Smooth muscle cell (in vitro differentiated cells): Measurements from ENCODE around the gene LDB3. TPM values are rescaled to one million over a fixed set of nuclear protein-coding genes. Genes with fewer than 3 reads are reported as not detected.

Experiments used
- DNase-seq: peaks from one replicate; lab custom pipeline; 2025; ENCODE audit not compliant: unreplicated experiment; lab: John Stamatoyannopoulos, UW
- H2AFZ ChIP-seq: fragments of 200-600 bp; sonication (generic); 2 replicates; pipeline ENCODE4 v1.6.0; 2016; ENCODE audit warnings: antibody characterized with exemption, low read depth, mild to moderate bottlenecking
- H3F3A ChIP-seq: fragments of 200-600 bp; sonication (generic); 2 replicates; pipeline ENCODE4 v1.6.0; 2017; ENCODE audit warnings: antibody characterized with exemption, low read depth
- H3K27ac ChIP-seq: fragments of 200-600 bp; sonication (generic); 2 replicates; pipeline ENCODE4 v1.5.1; 2016; ENCODE audit warnings: low read depth, mild to moderate bottlenecking
- H3K27me3 ChIP-seq: fragments of 200-600 bp; sonication (generic); 2 replicates; pipeline ENCODE4 v1.6.1; 2016; ENCODE audit warnings: low read depth, mild to moderate bottlenecking
- H3K36me3 ChIP-seq: fragments of 200-600 bp; sonication (generic); 2 replicates; pipeline ENCODE4 v1.5.1; 2016; ENCODE audit warnings: low read depth
- H3K4me1 ChIP-seq: fragments of 200-600 bp; sonication (generic); 2 replicates; pipeline ENCODE4 v1.5.1; 2016; ENCODE audit warnings: low read depth
- H3K4me2 ChIP-seq: fragments of 200-600 bp; sonication (generic); 2 replicates; pipeline ENCODE4 v1.6.0; 2016; ENCODE audit warnings: mild to moderate bottlenecking
- H3K4me3 ChIP-seq: fragments of 200-600 bp; sonication (generic); 2 replicates; pipeline ENCODE4 v1.5.1; 2016; ENCODE audit warnings: mild to moderate bottlenecking
- H3K79me2 ChIP-seq: fragments of 200-600 bp; sonication (generic); 2 replicates; pipeline ENCODE4 v1.6.0; 2016; ENCODE audit warnings: low read depth, mild to moderate bottlenecking
- H3K9ac ChIP-seq: fragments of 200-600 bp; sonication (generic); 2 replicates; pipeline ENCODE4 v1.6.0; 2016; ENCODE audit warnings: low read depth
- H3K9me3 ChIP-seq: fragments of 200-600 bp; sonication (generic); replicated peaks from 2 replicates; pipeline ENCODE4 v1.5.1; 2016; ENCODE audit warnings: low read depth
- H4K20me1 ChIP-seq: fragments of 200-600 bp; sonication (generic); 2 replicates; pipeline ENCODE4 v1.6.0; 2016; ENCODE audit warnings: low read depth
- CTCF ChIP-seq: fragments of 200-600 bp; sonication (generic); IDR thresholded peaks from 2 replicates; pipeline ENCODE4 v1.5.1; 2017; ENCODE audit warnings: borderline replicate concordance, mild to moderate bottlenecking, antibody characterized with exemption; ENCODE audit not compliant: insufficient read depth, poor library complexity, severe bottlenecking
- WGBS: methylation state at CpG from one replicate; pipeline ENCODE4 v1.1.7; 2016; ENCODE audit warnings: low lambda C conversion rate; 5-methylcytosine and 5-hydroxymethylcytosine counted together
- polyA plus RNA-seq: library from polyadenylated mRNA; unstranded; fragments of >200 nt; fragmentation: Nextera tagmentation; extraction: Ambion mirVana; gene quantifications from 2 replicates; pipeline ENCODE4 v1.2.1, GENCODE V29; 2016
- total RNA-seq: library from RNA; depleted of rRNA; stranded (reverse); fragments of >200 nt; gene quantifications from 2 replicates; pipeline ENCODE4 v1.2.3, GENCODE V29; 2014

Gene LDB3
- total and polyA plus RNA-seq, 2 experiments from 2014 or later: 0.31 to 0.61 TPM

GRCh38 chr10:86756511-86757112, 88.3 kb downstream of the LDB3 start, which contains the start of gene BMPR1A:
BMPR1A (plus strand) TSS chr10:86756619; CDS start chr10:86876019, 119,400 bp downstream.
- TF ChIP-seq CTCF: no peak
- Histone ChIP-seq H3K36me3 (no peaks in the 10 kb centered on the region), H2AFZ (peak within 1 kb of the TSS; percentile 89), H3K4me3 (peak within 1 kb of the TSS; percentile 84), H3K27me3 (no peaks in the 10 kb centered on the region), H3K4me2 (peak within 1 kb of the TSS; percentile 99), H4K20me1 (peaks cover 42% of the 10 kb centered on the region), H3K79me2 (peaks cover 47% of the 10 kb centered on the region), H3K27ac (peak within 1 kb of the TSS; percentile 84), H3K9ac (peak within 1 kb of the TSS; percentile 94), H3K9me3 (no peaks in the 10 kb centered on the region), H3F3A (no peaks in the 10 kb centered on the region), H3K4me1 (peaks cover 21% of the 10 kb centered on the region)
- WGBS: 0% methylated on average over 13 of the region's 85 CpGs
- no peak for DNase-seq

DNA sequence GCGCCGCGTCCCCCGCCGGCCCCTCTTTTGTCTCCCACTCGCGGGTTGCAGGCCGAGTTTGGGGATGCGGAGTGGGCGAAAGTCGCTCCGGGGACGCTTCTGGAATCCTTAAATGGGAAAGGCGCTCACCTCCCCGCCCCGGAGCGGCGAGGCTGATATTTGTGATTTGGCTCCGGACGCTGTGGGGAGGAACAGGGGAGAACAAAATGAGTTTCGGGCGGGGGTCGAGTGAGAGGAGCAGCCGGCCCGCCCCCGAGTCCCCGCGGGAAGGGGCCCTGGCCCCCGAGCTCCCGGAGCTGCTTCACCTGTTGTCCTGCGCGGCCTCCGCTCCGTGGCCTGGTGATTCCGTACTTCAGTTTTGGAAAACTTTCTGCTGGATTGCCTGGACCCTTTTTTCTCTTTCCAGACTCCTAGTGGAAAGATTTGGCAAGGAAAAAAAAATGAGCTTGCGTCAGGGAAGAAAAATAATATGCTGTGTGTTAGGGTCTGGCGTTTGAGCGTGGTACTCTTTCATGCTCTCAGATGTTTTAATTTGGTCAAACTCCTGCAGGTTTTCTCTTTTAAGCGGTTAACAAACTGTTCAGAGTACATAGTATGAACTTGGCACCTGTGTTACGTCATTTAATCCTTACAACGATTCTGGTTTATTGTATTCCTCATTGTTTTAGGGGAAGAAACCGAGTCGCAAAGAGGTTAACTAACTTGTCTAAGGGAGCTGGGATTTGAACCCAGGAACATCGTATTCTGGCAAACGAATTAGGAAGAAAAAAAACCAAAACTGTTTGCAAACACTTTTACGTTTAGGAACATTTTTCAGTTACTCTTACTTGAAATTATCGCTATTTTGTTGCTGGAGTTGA, 89.0 kb downstream of the LDB3 start:
- H3K36me3 ChIP-seq: no peaks in the 10 kb centered on the region
- no peak for TF ChIP-seq CTCF
- H3K27ac ChIP-seq: peak overlapping the region; percentile 84
- peak overlapping the region; percentile 87 for H3K9ac ChIP-seq
- H2AFZ ChIP-seq: peak overlapping the region; percentile 83
- no peaks in the 10 kb centered on the region for H3K27me3 ChIP-seq
- DNase-seq: peak; percentile 36
- H3K4me1 ChIP-seq: peaks cover 21% of the 10 kb centered on the region
- H3K4me2 ChIP-seq: peak overlapping the region; percentile 99
- peak overlapping the region; percentile 84 for H3K4me3 ChIP-seq
- no peaks in the 10 kb centered on the region for H3K9me3 ChIP-seq
- no peaks in the 10 kb centered on the region for H3F3A ChIP-seq
- peaks cover 50% of the 10 kb centered on the region for H4K20me1 ChIP-seq
- H3K79me2 ChIP-seq: peaks cover 54% of the 10 kb centered on the region
- under 1% methylated on average over 47 of the region's 47 CpGs for whole genome bisulfite sequencing

DNA sequence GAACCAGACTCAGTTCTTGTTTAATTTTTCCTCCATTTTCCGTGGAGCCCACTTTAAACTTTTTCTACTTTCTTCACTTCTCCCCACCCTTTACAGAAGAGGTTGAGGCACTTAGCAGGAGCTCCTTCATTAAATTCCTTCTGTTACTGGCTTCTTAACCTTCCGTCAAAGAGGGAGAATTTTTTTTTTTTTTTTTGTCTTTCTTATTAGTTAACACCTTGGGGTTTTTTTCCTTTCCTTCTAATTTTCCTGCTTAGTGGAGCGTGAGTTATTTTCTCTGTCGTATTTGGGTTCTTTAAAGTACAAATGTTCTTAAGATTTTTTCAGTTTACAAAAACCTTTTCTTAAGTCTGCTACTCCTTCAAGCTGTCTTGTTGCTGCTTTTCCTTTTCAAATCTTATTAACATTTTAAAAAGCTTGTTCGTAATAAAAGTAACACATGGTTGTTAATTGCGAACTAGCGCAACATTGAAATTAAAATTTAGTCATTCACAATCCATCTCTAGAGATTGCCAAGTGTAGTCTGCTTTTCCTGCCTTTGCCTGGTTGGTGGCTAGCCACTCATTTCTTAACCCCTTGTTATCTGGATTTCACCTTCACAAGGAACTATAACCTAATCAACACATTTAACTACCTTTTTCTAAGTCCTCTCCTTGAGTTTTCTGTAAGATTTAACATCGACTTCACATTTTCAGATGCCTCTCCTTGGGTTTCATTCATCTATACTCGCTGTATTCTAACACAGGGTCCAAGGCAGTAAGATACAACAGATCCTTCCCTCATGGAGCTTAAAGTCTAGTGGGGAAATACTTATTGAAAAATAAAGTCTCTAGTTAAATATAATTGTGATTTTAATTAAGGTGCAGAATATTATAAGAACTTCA, 90.1 kb downstream of the LDB3 start:
- H3K9ac ChIP-seq: peak overlapping the region; percentile 87
- DNase-seq: no peak
- no peaks in the 10 kb centered on the region for H3K27me3 ChIP-seq
- H3F3A ChIP-seq: no peaks in the 10 kb centered on the region
- peaks cover 21% of the 10 kb centered on the region for H3K4me1 ChIP-seq
- peaks cover 61% of the 10 kb centered on the region for H4K20me1 ChIP-seq
- TF ChIP-seq CTCF: no peak
- 4% methylated on average over 9 of the region's 9 CpGs for WGBS
- H3K79me2 ChIP-seq: peaks cover 65% of the 10 kb centered on the region
- no peaks in the 10 kb centered on the region for H3K9me3 ChIP-seq
- H3K4me3 ChIP-seq: peak overlapping the region; percentile 84
- peak overlapping the region; percentile 3 for H3K27ac ChIP-seq
- peak overlapping the region; percentile 83 for H2AFZ ChIP-seq
- peak overlapping the region; percentile 99 for H3K4me2 ChIP-seq
- H3K36me3 ChIP-seq: no peaks in the 10 kb centered on the region
